ENCODE results near the gene NAA80. TPM values are rescaled to one million over a fixed set of nuclear protein-coding genes. Genes with fewer than 3 reads are reported as not detected.

NAA80 gene
- total RNA-seq, 1 experiment from 2014 or later, result 6.0 TPM

GRCh38 chr3:50254577-50255250 lies 44.5 kb downstream of the NAA80 start:
- Histone ChIP-seq H3K27ac (ENCODE audit: insufficient read length, low read depth, low read length) (no peak overlapping the region), H3K23ac (ENCODE audit: insufficient read length, low read depth, low read length) (no peak overlapping the region), H2AFZ (ENCODE audit: low read length) (no peak overlapping the region), H4K8ac (replicated peaks; ENCODE audit: insufficient read length, low read depth, low read length) (no peak overlapping the region), H3K4ac (ENCODE audit: low read depth, low read length) (no peak overlapping the region), H4K5ac (ENCODE audit: insufficient read length, low read depth, low read length) (no peak overlapping the region), H3K9me3 (ENCODE audit: control insufficient read depth, low read depth, low read length) (no peaks in the 10 kb centered on the region), H4K91ac (ENCODE audit: insufficient read length, low read depth, low read length) (no peak overlapping the region), H2BK20ac (ENCODE audit: low read depth, low read length, poor library complexity, severe bottlenecking) (no peak overlapping the region), H4K20me1 (ENCODE audit: control insufficient read depth, insufficient read depth, insufficient read length) (peaks cover 2% of the 10 kb centered on the region), H2AK5ac (ENCODE audit: insufficient read length, low read length) (no peak overlapping the region), H2BK15ac (ENCODE audit: low read depth, low read length) (no peak overlapping the region), H3K4me1 (ENCODE audit: insufficient read depth, low read length) (no peaks in the 10 kb centered on the region), H2BK5ac (ENCODE audit: insufficient read length, low read length) (no peak overlapping the region), H3K14ac (ENCODE audit: insufficient read depth, low read length) (no peak overlapping the region), H3T11ph (ENCODE audit: low read length) (no peak overlapping the region), H3K56ac (ENCODE audit: insufficient read length, low read depth, low read length) (no peak overlapping the region), H2BK12ac (ENCODE audit: insufficient read length, low read depth, low read length) (no peak overlapping the region), H3K23me2 (ENCODE audit: insufficient read length, low read depth, low read length, poor library complexity, severe bottlenecking) (no peaks in the 10 kb centered on the region), H3K18ac (ENCODE audit: insufficient read length, low read depth, low read length) (no peak overlapping the region), H3K79me2 (ENCODE audit: insufficient read depth, low read length) (peaks cover 4% of the 10 kb centered on the region; the same call in 1 of the 2 replicates), H3K4me2 (ENCODE audit: insufficient read depth, insufficient read length, low read length) (no peak overlapping the region), H3K9ac (ENCODE audit: extremely low read depth, insufficient read length, low read length) (no peak overlapping the region), H2BK120ac (ENCODE audit: low read depth, low read length, poor library complexity, severe bottlenecking) (no peak overlapping the region), H3K79me1 (ENCODE audit: insufficient read depth, low read depth, low read length, poor library complexity, severe bottlenecking) (peaks cover 3% of the 10 kb centered on the region), H3K27me3 (ENCODE audit: insufficient read depth, low read length) (no peaks in the 10 kb centered on the region)
- H3K27ac Mint-ChIP-seq, result peak overlapping the region in 2 of 3 experiments; percentile 55 to 79; a peak in 2 of 7 replicates
- peaks cover 21 to 56% (median 53%) of the 10 kb centered on the region in 3 experiments for H3K36me3 Mint-ChIP-seq (ENCODE audit: insufficient read depth in 1 of 3, low read depth in 3 of 3)
- no peaks in the 10 kb centered on the region for H3K27me3 Mint-ChIP-seq (ENCODE audit: low read depth)
- no peak overlapping the region for H3K4me3 Mint-ChIP-seq
- no peak for TF ChIP-seq CTCF (conservative IDR thresholded peaks at IDR 0.05)
- peaks cover 11 to 24% of the 10 kb centered on the region in 2 experiments; a peak in 3 of 4 replicates for H3K4me1 Mint-ChIP-seq
- WGBS (ENCODE audit: extremely low coverage, insufficient read length, low lambda C conversion rate), result no CpG with 5 or more reads among the region's 8 CpGs
- H3K9me3 Mint-ChIP-seq, result no peaks in the 10 kb centered on the region
- no peak for DNase-seq

Measured in H9 (cell line).